Activated T-cell treated with anti-CD3 and anti-CD28 coated beads, Interleukin-2, amount 50 U/mL, for 24 hours (primary cell): Measurements from ENCODE around the gene NYAP2.

Source experiments
- DNase-seq: peaks from one replicate; pipeline ENCODE4 v3.0.0-alpha.2; 2020
- H3K27ac Mint-ChIP-seq: 2 replicates; pipeline ENCODE4 v1.8.0; 2020; ENCODE audit warnings: mild to moderate bottlenecking, mixed read lengths
- H3K27me3 Mint-ChIP-seq: 2 replicates; pipeline ENCODE4 v1.8.0; 2020; ENCODE audit warnings: mixed read lengths
- H3K36me3 Mint-ChIP-seq: 2 replicates; pipeline ENCODE4 v1.8.0; 2020; ENCODE audit warnings: low read depth, mixed read lengths
- H3K4me1 Mint-ChIP-seq: 2 replicates; pipeline ENCODE4 v1.8.0; 2020; ENCODE audit warnings: low read depth, mixed read lengths
- H3K4me3 Mint-ChIP-seq: 2 replicates; pipeline ENCODE4 v1.8.0; 2020; ENCODE audit warnings: mild to moderate bottlenecking, moderate library complexity, mixed read lengths
- H3K9me3 Mint-ChIP-seq: 2 replicates; pipeline ENCODE4 v1.8.0; 2020; ENCODE audit warnings: mixed read lengths

NYAP2 gene

DNA sequence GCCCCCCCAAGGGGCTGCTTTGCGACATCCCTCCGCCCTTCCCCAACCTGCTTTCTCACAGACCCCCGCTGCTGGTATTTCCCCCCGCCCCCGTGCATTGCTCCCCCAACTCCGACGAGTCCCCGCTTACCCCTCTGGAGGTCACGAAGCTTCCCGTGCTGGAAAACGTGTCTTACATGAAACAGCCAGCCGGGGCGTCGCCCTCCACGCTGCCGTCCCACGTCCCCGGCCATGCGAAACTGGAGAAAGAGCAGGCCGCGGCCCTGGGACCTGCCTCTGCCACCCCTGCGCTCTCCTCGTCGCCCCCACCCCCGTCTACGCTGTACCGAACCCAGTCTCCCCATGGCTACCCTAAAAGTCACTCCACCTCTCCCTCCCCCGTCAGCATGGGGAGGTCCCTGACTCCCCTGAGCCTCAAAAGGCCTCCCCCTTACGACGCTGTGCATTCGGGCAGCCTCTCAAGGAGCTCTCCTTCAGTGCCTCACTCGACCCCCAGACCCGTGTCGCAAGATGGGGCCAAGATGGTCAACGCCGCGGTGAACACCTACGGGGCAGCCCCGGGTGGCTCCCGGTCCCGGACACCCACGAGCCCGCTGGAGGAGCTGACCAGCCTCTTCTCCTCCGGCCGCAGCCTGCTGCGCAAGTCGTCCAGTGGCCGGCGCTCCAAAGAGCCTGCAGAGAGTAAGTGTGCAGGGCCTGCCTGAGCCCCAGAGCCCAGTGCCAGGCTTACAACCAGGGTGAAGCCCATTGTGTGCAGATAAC lies 183.0 kb downstream of the NYAP2 start:
- peaks cover 20% of the 10 kb centered on the region for H3K27me3 Mint-ChIP-seq
- no peak overlapping the region for H3K27ac Mint-ChIP-seq
- no peaks in the 10 kb centered on the region for H3K36me3 Mint-ChIP-seq
- H3K9me3 Mint-ChIP-seq, result no peaks in the 10 kb centered on the region
- DNase-seq, result no peak
- H3K4me3 Mint-ChIP-seq, result no peak overlapping the region
- no peaks in the 10 kb centered on the region for H3K4me1 Mint-ChIP-seq

DNA sequence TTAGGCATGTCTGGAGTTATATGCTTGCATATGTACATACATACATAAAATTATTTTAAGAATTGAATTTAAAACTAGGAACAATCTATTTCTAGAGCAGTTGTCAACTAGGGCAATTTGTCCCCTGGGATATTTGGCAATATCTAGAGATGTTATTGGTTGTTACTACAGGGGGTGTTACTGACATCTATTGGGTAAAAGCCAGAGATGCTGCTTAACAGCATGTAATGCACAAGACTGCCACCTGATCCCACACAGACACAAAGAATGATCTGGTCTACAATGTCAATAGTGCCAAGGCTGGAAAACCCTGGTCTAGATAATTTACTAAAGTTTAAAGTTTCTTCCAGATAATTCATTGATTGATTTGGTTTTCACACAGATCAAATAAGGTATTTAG lies 185.3 kb downstream of the NYAP2 start:
- H3K27me3 Mint-ChIP-seq, result peaks cover 6% of the 10 kb centered on the region
- no peak overlapping the region for H3K4me3 Mint-ChIP-seq
- H3K36me3 Mint-ChIP-seq, result no peaks in the 10 kb centered on the region

DNA sequence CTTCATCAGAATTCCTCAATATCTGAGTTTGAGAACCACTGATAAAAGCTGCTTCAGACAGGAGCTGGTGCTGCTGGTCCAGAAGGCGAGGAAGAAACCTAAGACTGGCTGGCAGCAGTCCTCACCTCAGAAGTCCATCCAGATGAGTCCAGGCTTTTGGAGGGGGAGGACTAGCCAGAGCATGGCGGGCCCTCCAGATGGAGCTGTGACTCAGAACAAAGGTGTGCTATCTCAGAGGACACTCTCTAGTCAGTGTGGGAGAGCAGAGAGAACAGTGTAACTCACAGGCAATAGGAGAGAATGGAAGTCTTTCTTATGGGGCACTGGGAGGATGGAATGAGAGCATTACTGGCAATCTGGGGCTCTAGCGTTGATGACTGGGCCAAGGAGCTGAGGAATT lies 191.4 kb downstream of the NYAP2 start:
- DNase-seq, result no peak
- Mint-ChIP-seq H3K27me3 (peaks cover 6% of the 10 kb centered on the region), H3K36me3 (no peaks in the 10 kb centered on the region), H3K4me1 (no peaks in the 10 kb centered on the region), H3K9me3 (no peaks in the 10 kb centered on the region), H3K27ac (no peak overlapping the region), H3K4me3 (no peak overlapping the region)

More for the DNA sequence above, 185.3 kb downstream of the NYAP2 start:
- Mint-ChIP-seq H3K9me3 (no peaks in the 10 kb centered on the region), H3K4me1 (no peaks in the 10 kb centered on the region), H3K27ac (no peak overlapping the region)
- DNase-seq, result no peak

- Mint-ChIP-seq H3K27me3 (peaks cover 7% of the 10 kb centered on the region), H3K4me3 (no peak overlapping the region), H3K27ac (no peak overlapping the region), H3K4me1 (no peaks in the 10 kb centered on the region), H3K9me3 (no peaks in the 10 kb centered on the region), H3K36me3 (no peaks in the 10 kb centered on the region)
- no peak for DNase-seq
These were observed 198.4 kb downstream of the NYAP2 start for GRCh38 chr2:225597911-225598310.

DNA sequence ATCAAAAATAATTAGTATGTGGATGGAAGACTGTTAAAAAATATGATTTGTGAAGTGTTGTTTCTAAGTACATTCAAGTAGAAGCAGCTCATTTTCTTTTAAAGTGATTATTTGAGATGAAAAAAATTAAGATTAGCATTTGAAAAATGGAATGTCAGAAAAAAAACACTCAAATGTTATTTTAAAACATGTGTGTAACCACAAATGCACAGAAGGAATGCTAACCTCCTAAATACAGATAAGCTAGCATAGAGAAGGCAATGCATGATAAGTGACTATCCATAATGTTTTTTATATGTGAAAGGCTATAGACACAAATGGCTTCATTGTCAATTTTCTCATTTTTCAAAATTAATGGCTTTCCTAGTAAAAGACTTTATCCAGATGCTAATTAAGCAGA lies 198.9 kb downstream of the NYAP2 start:
- Mint-ChIP-seq H3K27ac (no peak overlapping the region), H3K4me3 (no peak overlapping the region), H3K36me3 (no peaks in the 10 kb centered on the region), H3K27me3 (peaks cover 7% of the 10 kb centered on the region), H3K4me1 (no peaks in the 10 kb centered on the region), H3K9me3 (no peaks in the 10 kb centered on the region)
- DNase-seq, result no peak

GRCh38 chr2:225598897-225599296 lies 199.4 kb downstream of the NYAP2 start:
- Mint-ChIP-seq H3K4me3 (no peak overlapping the region), H3K27ac (no peak overlapping the region), H3K4me1 (no peaks in the 10 kb centered on the region), H3K36me3 (no peaks in the 10 kb centered on the region), H3K27me3 (peaks cover 7% of the 10 kb centered on the region), H3K9me3 (no peaks in the 10 kb centered on the region)
- no peak for DNase-seq

GRCh38 chr2:225599856-225600255 lies 200.3 kb downstream of the NYAP2 start:
- no peaks in the 10 kb centered on the region for H3K9me3 Mint-ChIP-seq
- peaks cover 7% of the 10 kb centered on the region for H3K27me3 Mint-ChIP-seq
- H3K4me3 Mint-ChIP-seq, result no peak overlapping the region
- H3K27ac Mint-ChIP-seq, result no peak overlapping the region
- H3K4me1 Mint-ChIP-seq, result no peaks in the 10 kb centered on the region
- H3K36me3 Mint-ChIP-seq, result no peaks in the 10 kb centered on the region
- DNase-seq, result no peak

DNA sequence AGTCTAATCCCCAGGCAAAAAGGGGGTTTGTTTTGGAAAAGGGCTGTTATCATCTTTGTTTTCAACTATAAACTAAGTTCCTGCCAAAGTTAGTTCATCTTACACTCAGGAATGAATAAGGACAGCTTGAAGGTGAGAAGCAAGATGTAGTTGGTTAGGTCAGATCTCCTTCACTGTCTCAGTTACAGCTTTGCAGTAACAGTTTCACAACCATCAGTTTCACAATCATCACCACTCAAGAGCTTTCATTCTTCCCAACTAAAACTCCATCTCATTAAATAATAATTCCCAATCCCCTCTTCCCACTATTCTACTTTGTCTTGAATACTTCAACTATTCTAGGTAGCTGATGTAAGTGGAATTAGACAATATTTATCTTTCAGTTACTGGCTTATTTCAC lies 200.9 kb downstream of the NYAP2 start:
- H3K27me3 Mint-ChIP-seq, result peaks cover 7% of the 10 kb centered on the region
- no peaks in the 10 kb centered on the region for H3K4me1 Mint-ChIP-seq
- no peaks in the 10 kb centered on the region for H3K9me3 Mint-ChIP-seq
- no peaks in the 10 kb centered on the region for H3K36me3 Mint-ChIP-seq
- DNase-seq, result no peak
- H3K27ac Mint-ChIP-seq, result no peak overlapping the region
- no peak overlapping the region for H3K4me3 Mint-ChIP-seq

GRCh38 chr2:225600865-225601264 lies 201.4 kb downstream of the NYAP2 start:
- Mint-ChIP-seq H3K9me3 (no peaks in the 10 kb centered on the region), H3K27ac (no peak overlapping the region), H3K4me3 (no peak overlapping the region), H3K4me1 (no peaks in the 10 kb centered on the region), H3K27me3 (peaks cover 6% of the 10 kb centered on the region), H3K36me3 (no peaks in the 10 kb centered on the region)
- DNase-seq, result no peak

GRCh38 chr2:225602205-225602604 lies 202.7 kb downstream of the NYAP2 start:
- H3K9me3 Mint-ChIP-seq, result no peaks in the 10 kb centered on the region
- H3K4me1 Mint-ChIP-seq, result no peaks in the 10 kb centered on the region
- no peaks in the 10 kb centered on the region for H3K36me3 Mint-ChIP-seq
- H3K4me3 Mint-ChIP-seq, result no peak overlapping the region
- DNase-seq, result no peak
- H3K27me3 Mint-ChIP-seq, result peaks cover 6% of the 10 kb centered on the region
- H3K27ac Mint-ChIP-seq, result no peak overlapping the region

DNA sequence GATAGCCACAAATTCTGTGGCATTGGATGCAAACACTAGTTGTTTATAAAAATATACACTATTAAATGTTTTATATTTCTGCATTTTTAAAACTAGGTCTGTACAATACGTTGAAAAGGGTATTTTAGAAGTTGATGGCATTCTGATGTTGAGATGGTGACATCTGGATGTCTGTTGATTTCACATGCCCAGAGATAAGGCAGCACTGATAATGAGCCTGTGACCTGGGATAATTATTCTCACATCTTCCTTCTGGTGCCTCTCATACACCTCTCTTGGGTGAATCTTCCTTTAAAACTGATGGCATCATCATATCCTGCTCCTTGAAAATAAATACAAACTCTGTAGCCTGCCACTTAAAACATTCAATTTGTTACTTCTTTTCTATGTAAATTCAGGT lies 208.6 kb downstream of the NYAP2 start:
- no peak for DNase-seq
- Mint-ChIP-seq H3K4me3 (no peak overlapping the region), H3K27ac (no peak overlapping the region), H3K27me3 (peaks cover 2% of the 10 kb centered on the region), H3K9me3 (no peaks in the 10 kb centered on the region), H3K4me1 (no peaks in the 10 kb centered on the region), H3K36me3 (no peaks in the 10 kb centered on the region)

DNA sequence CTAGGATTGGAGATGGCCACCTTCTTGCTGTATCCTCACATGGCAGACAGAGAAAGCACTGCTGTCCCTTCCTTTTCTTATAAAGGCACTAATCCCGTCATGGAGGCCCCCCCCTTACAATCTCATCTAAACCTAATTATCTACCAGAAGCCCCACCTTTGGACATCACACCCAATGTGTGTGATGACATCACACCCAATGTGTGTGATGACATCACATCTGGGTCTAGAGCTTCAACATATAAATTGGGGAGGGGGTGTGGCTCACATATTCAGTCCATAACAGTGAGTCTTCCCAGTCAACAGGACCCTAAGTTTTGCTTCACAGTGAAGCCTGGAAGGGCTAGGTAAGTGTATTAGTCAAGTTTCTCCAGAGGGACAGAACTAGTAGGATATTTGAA lies 213.1 kb downstream of the NYAP2 start:
- no peak overlapping the region for H3K27ac Mint-ChIP-seq
- peaks cover 3% of the 10 kb centered on the region for H3K27me3 Mint-ChIP-seq
- DNase-seq, result no peak
- no peaks in the 10 kb centered on the region for H3K9me3 Mint-ChIP-seq
- H3K4me1 Mint-ChIP-seq, result no peaks in the 10 kb centered on the region
- no peak overlapping the region for H3K4me3 Mint-ChIP-seq
- no peaks in the 10 kb centered on the region for H3K36me3 Mint-ChIP-seq

- Mint-ChIP-seq H3K36me3 (no peaks in the 10 kb centered on the region), H3K4me3 (no peak overlapping the region), H3K9me3 (no peaks in the 10 kb centered on the region), H3K27me3 (peaks cover 5% of the 10 kb centered on the region), H3K4me1 (no peaks in the 10 kb centered on the region), H3K27ac (no peak overlapping the region)
- no peak for DNase-seq
These were observed 215.4 kb downstream of the NYAP2 start for GRCh38 chr2:225614915-225615314.

GRCh38 chr2:225615514-225615913 lies 216.0 kb downstream of the NYAP2 start:
- Mint-ChIP-seq H3K4me3 (no peak overlapping the region), H3K4me1 (no peaks in the 10 kb centered on the region), H3K36me3 (no peaks in the 10 kb centered on the region), H3K9me3 (no peaks in the 10 kb centered on the region), H3K27me3 (peaks cover 6% of the 10 kb centered on the region), H3K27ac (no peak overlapping the region)
- no peak for DNase-seq

GRCh38 chr2:225616372-225616771 lies 216.9 kb downstream of the NYAP2 start:
- no peaks in the 10 kb centered on the region for H3K4me1 Mint-ChIP-seq
- DNase-seq, result no peak
- no peaks in the 10 kb centered on the region for H3K9me3 Mint-ChIP-seq
- H3K36me3 Mint-ChIP-seq, result no peaks in the 10 kb centered on the region
- H3K27me3 Mint-ChIP-seq, result peaks cover 8% of the 10 kb centered on the region
- no peak overlapping the region for H3K4me3 Mint-ChIP-seq
- H3K27ac Mint-ChIP-seq, result no peak overlapping the region

DNA sequence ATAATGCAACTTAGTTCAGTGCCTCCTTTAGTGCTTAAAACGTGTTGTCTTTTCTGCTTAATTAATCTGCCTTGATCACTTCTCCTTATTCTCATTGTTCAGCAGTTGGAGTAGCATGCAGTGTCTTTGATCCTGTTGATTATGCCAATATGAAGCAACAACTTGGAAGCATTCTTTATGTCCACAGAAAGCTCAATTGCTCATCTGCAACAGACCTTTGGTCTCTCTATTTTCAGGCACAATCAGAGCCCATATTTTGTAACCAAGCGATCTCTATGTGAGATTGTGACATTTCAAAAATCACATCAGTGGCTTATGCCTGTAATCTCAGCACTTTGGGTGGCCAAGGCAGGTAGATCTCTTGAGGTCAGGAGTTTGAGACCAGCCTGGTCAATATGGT lies 217.3 kb downstream of the NYAP2 start:
- H3K4me3 Mint-ChIP-seq, result no peak overlapping the region
- no peaks in the 10 kb centered on the region for H3K4me1 Mint-ChIP-seq
- H3K27ac Mint-ChIP-seq, result no peak overlapping the region
- peaks cover 8% of the 10 kb centered on the region for H3K27me3 Mint-ChIP-seq
- no peaks in the 10 kb centered on the region for H3K9me3 Mint-ChIP-seq
- no peak for DNase-seq
- no peaks in the 10 kb centered on the region for H3K36me3 Mint-ChIP-seq
